ENCODE measurements around the gene WDFY1.

WDFY1 gene

GRCh38 chr2:223860809-223861738 is 84.1 kb downstream of the WDFY1 start:
- Mint-ChIP-seq H3K27me3 (ENCODE audit: low read depth) (no peaks in the 10 kb centered on the region), H3K9me3 (no peaks in the 10 kb centered on the region), H3K4me1 (ENCODE audit: low read depth) (peaks cover 14% of the 10 kb centered on the region), H3K36me3 (ENCODE audit: low read depth) (peaks cover 20% of the 10 kb centered on the region), H3K27ac (no peak overlapping the region), H3K4me3 (no peak overlapping the region)
- no peak for DNase-seq (ENCODE audit: low spot score)

GRCh38 chr2:223859070-223859469 is 86.1 kb downstream of the WDFY1 start:
- Mint-ChIP-seq H3K4me1 (ENCODE audit: low read depth) (peaks cover 3% of the 10 kb centered on the region), H3K27me3 (ENCODE audit: low read depth) (no peaks in the 10 kb centered on the region), H3K4me3 (no peak overlapping the region), H3K27ac (no peak overlapping the region), H3K9me3 (no peaks in the 10 kb centered on the region), H3K36me3 (ENCODE audit: low read depth) (peaks cover 14% of the 10 kb centered on the region)
- no peak for DNase-seq (ENCODE audit: low spot score)

DNA sequence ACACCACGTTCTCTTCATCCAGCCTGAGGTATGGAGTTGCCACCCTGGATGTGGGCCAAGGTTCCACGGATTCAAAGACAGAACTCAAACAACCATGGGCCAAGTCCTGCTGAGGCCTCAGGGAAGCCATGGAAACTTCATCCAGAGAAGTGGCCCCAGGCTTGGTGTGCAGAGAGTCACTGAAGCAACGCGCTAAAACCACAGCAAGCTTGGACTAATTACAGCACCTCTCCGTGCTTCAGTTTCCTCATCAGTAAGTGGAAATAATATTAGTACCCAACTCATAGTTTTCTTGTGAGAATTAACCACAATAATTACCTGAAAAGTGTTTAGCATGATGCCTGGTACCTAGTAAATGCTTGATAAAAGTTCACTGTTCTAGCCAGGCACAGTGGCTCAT is 88.6 kb downstream of the WDFY1 start:
- no peak overlapping the region for H3K4me3 Mint-ChIP-seq
- no peaks in the 10 kb centered on the region for H3K9me3 Mint-ChIP-seq
- H3K27me3 Mint-ChIP-seq (ENCODE audit: low read depth) = no peaks in the 10 kb centered on the region
- H3K4me1 Mint-ChIP-seq (ENCODE audit: low read depth) = peaks cover 9% of the 10 kb centered on the region
- H3K27ac Mint-ChIP-seq = no peak overlapping the region
- peaks cover 18% of the 10 kb centered on the region for H3K36me3 Mint-ChIP-seq (ENCODE audit: low read depth)
- DNase-seq (ENCODE audit: low spot score) = no peak

- peaks cover 6% of the 10 kb centered on the region for H3K9me3 Mint-ChIP-seq
- H3K27ac Mint-ChIP-seq = no peak overlapping the region
Measured at GRCh38 chr2:223856021-223856420, 89.1 kb downstream of the WDFY1 start.

DNA sequence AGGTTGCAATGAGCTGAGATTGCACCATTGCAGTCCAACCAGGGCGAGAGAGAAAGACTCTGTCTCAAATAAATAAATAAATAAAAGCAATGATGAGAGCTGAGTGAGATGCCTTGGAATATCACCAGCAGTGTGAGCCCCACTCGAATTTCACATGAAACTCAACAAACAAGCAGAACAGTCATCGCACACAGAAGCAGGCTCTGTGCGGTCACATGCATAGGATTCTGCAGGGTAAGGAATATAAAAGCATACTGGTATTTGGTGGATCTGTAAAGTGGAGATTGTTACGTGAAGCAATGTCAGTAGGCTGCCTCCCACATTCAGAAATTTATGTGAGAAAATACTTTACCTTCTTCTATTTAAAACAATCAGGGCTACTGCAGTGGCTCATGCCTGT is 89.7 kb downstream of the WDFY1 start:
- Mint-ChIP-seq H3K9me3 (peaks cover 7% of the 10 kb centered on the region), H3K36me3 (ENCODE audit: low read depth) (peaks cover 26% of the 10 kb centered on the region), H3K4me3 (no peak overlapping the region), H3K27me3 (ENCODE audit: low read depth) (no peaks in the 10 kb centered on the region), H3K4me1 (ENCODE audit: low read depth) (peaks cover 12% of the 10 kb centered on the region), H3K27ac (no peak overlapping the region)
- DNase-seq (ENCODE audit: low spot score) = no peak

More at GRCh38 chr2:223856021-223856420, 89.1 kb downstream of the WDFY1 start:
- no peak overlapping the region for H3K4me3 Mint-ChIP-seq
- no peak for DNase-seq (ENCODE audit: low spot score)
- peaks cover 12% of the 10 kb centered on the region for H3K4me1 Mint-ChIP-seq (ENCODE audit: low read depth)
- H3K27me3 Mint-ChIP-seq (ENCODE audit: low read depth) = no peaks in the 10 kb centered on the region
- H3K36me3 Mint-ChIP-seq (ENCODE audit: low read depth) = peaks cover 21% of the 10 kb centered on the region

DNA sequence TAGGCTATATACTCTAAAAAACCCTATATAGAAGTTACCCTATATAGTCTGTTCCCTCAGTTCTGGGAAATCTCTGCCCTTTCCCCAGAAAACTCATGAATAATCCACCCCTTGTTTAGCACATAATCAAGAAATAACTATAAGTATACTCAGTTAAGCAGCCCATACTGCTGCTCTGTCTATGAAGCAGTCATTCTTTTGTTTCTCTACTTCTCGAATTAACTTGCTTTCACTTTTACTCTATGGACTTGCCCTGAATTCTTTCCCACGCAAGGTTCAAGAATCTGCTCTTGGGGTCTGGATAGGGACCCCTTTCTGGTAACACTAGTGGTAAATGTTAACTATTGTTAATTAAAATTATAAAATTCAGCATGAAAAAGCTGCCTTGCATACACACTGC is 90.4 kb downstream of the WDFY1 start:
- Mint-ChIP-seq H3K4me1 (ENCODE audit: low read depth) (peaks cover 12% of the 10 kb centered on the region), H3K27me3 (ENCODE audit: low read depth) (no peaks in the 10 kb centered on the region), H3K36me3 (ENCODE audit: low read depth) (peaks cover 33% of the 10 kb centered on the region), H3K9me3 (peaks cover 10% of the 10 kb centered on the region), H3K4me3 (no peak overlapping the region), H3K27ac (no peak overlapping the region)
- DNase-seq (ENCODE audit: low spot score) = no peak

DNA sequence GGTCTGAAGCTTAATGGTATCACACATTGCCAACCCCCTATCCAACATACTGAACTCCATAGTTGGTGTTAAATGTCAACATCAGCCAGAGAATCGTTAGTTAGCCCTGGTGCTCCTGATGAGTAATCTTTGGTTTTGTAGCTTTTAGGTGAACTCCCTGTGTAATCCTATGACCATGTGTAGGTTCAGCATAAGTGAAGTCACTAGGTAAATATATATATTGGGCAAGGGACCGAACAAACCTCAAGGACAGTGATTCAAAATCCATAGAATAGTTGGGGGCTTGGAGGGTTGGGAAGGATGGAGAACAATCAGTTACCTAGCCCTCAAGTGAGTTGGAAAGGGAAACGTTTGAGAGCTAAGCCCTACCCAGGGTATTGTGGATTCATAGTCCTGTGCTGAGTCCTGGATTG is 91.7 kb downstream of the WDFY1 start:
- no peak overlapping the region for H3K4me3 Mint-ChIP-seq
- H3K36me3 Mint-ChIP-seq (ENCODE audit: low read depth) = peaks cover 44% of the 10 kb centered on the region
- H3K27ac Mint-ChIP-seq = no peak overlapping the region
- no peaks in the 10 kb centered on the region for H3K27me3 Mint-ChIP-seq (ENCODE audit: low read depth)
- DNase-seq (ENCODE audit: low spot score) = no peak
- peaks cover 12% of the 10 kb centered on the region for H3K4me1 Mint-ChIP-seq (ENCODE audit: low read depth)
- peaks cover 22% of the 10 kb centered on the region for H3K9me3 Mint-ChIP-seq

DNA sequence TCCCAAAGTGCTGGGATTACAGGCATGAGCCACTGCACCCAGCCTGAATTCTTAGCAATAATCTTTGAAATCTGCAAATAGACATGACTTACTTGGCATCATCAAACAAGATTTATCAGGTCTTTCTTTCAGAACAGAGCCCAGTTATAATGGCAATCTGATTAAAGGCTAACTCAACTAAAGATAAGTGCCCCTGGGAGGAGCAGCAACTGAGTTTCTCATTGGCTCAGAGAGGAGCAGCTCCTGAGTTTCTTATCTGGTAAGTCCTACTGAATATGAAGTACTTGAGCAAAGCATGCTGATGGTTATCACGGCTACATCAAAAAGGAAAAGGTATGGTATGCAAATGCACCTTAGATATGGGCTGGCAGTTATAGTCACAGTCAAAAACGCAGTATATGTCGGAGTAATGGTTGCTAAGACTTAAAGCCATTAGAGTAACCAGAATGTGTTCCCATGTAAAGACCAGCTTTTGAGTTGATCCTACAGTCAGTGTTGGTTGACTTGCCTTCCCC is 92.8 kb downstream of the WDFY1 start:
- H3K27ac Mint-ChIP-seq = no peak overlapping the region
- peaks cover 55% of the 10 kb centered on the region for H3K36me3 Mint-ChIP-seq (ENCODE audit: low read depth)
- peaks cover 22% of the 10 kb centered on the region for H3K4me1 Mint-ChIP-seq (ENCODE audit: low read depth)
- no peak for DNase-seq (ENCODE audit: low spot score)
- H3K27me3 Mint-ChIP-seq (ENCODE audit: low read depth) = no peaks in the 10 kb centered on the region
- H3K9me3 Mint-ChIP-seq = peaks cover 22% of the 10 kb centered on the region
- no peak overlapping the region for H3K4me3 Mint-ChIP-seq

- H3K36me3 Mint-ChIP-seq (ENCODE audit: low read depth) = peaks cover 51% of the 10 kb centered on the region
- no peak for DNase-seq (ENCODE audit: low spot score)
- peaks cover 20% of the 10 kb centered on the region for H3K4me1 Mint-ChIP-seq (ENCODE audit: low read depth)
- no peaks in the 10 kb centered on the region for H3K27me3 Mint-ChIP-seq (ENCODE audit: low read depth)
- no peak overlapping the region for H3K27ac Mint-ChIP-seq
- H3K4me3 Mint-ChIP-seq = no peak overlapping the region
- peaks cover 22% of the 10 kb centered on the region for H3K9me3 Mint-ChIP-seq
Measured at GRCh38 chr2:223847410-223847809, 97.7 kb downstream of the WDFY1 start.

GRCh38 chr2:223846515-223846914 is 98.6 kb downstream of the WDFY1 start:
- Mint-ChIP-seq H3K4me1 (ENCODE audit: low read depth) (peaks cover 17% of the 10 kb centered on the region), H3K9me3 (peaks cover 21% of the 10 kb centered on the region), H3K4me3 (no peak overlapping the region), H3K27me3 (ENCODE audit: low read depth) (no peaks in the 10 kb centered on the region), H3K27ac (no peak overlapping the region), H3K36me3 (ENCODE audit: low read depth) (peaks cover 45% of the 10 kb centered on the region)
- no peak for DNase-seq (ENCODE audit: low spot score)

DNA sequence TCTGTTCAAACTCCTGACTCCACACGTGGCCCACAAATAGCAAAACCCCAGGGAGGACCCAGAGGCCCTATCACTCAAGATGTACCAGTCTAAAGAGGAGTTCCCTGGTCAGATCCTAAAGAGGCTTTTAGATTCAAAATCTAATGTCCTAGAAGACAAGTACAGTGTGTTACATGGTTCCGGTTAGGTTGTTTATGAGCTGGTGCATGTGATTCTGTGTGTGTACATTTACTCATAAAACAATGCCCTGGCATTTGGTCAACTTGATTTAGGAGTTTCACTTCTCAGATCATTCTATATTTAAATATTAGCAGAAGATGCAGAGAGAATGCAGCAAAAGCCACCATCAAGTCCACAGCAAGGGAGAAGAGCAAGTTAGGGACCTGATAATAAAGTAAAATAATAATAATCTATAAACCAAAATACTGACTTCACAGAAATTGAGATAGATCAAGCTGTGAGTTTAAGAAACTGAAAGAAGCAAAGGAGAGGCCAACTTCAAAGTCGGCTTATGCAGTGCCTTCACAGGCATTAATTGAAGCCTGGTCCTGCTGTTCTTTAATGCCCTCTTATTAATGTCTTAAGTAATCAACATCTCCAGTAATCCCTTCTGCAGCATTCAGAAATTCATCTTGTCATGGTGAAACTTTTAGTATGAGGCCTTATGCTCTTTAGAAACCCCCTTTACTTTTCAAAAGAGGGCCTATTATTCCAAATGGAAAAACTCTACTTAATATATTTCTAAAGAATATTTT is 103.5 kb downstream of the WDFY1 start:
- Mint-ChIP-seq H3K4me1 (ENCODE audit: low read depth) (peaks cover 6% of the 10 kb centered on the region), H3K27ac (no peak overlapping the region), H3K27me3 (ENCODE audit: low read depth) (no peaks in the 10 kb centered on the region), H3K4me3 (no peak overlapping the region), H3K9me3 (no peaks in the 10 kb centered on the region), H3K36me3 (ENCODE audit: low read depth) (peaks cover 2% of the 10 kb centered on the region)
- DNase-seq (ENCODE audit: low spot score) = no peak

- H3K27ac Mint-ChIP-seq = peak within 1 kb of the TSS; percentile 83
- H3K36me3 Mint-ChIP-seq (ENCODE audit: low read depth) = peaks cover 6% of the 10 kb centered on the region
- no peaks in the 10 kb centered on the region for H3K27me3 Mint-ChIP-seq (ENCODE audit: low read depth)
- DNase-seq (ENCODE audit: low spot score) = peak; percentile 64
- peak within 1 kb of the TSS; percentile 97 for H3K4me3 Mint-ChIP-seq
- peaks cover 17% of the 10 kb centered on the region for H3K4me1 Mint-ChIP-seq (ENCODE audit: low read depth)
- H3K9me3 Mint-ChIP-seq = no peaks in the 10 kb centered on the region
Measured at GRCh38 chr2:223837287-223838061, 107.7 kb downstream of the WDFY1 start, which contains the start of gene AP1S3. Gene AP1S3 (minus strand): TSS chr2:223837582. CDS start chr2:223837450, 132 bp downstream.

DNA sequence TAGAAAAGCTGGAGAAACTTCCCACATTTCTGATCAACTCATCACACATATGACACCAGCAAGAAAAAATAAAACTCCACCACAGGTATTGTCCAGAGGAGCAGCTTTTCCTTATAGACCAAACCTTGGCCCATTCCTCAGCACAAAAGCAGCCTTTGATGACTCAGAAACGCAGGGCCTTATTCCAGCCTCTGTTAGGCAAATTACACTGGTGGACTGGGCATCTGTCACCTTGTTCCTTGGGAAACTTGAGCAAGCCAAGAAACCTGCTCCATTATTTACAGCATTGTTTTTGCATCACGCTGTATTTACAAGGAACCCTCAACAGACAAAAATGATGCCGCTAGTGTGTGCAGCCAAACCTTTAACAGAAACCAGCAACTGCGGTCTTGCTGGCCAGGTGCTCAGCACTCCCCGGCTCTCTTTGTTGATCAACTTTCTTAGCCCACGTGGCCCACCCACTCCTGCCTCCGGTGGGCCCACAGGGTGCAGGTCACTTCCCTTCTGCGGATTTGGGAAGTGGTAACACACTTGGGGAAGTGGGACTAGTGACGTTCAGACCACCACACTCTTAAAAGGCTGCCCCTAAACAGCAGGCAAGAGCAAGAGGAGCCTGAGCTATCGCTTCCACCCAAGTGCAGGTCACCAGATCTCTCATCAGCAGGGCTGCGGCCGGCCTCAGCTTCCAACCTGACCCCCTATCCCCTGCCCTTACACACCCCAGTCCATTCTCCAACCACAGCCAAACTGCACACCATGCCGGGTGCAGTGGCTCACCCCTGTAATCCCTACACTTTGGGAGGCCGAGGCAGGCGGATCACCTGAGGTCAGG is 109.2 kb downstream of the WDFY1 start:
- Mint-ChIP-seq H3K36me3 (ENCODE audit: low read depth) (peaks cover 6% of the 10 kb centered on the region), H3K4me3 (peak overlapping the region; percentile 97), H3K27me3 (ENCODE audit: low read depth) (no peaks in the 10 kb centered on the region), H3K27ac (peak overlapping the region; percentile 73), H3K4me1 (ENCODE audit: low read depth) (peaks cover 17% of the 10 kb centered on the region), H3K9me3 (no peaks in the 10 kb centered on the region)
- DNase-seq (ENCODE audit: low spot score) = no peak
